GM18858 (cell line): ENCODE measurements around the gene PPP4R3A.
"Not testable (repeated sequence)": the region's sequence is repeated elsewhere in the genome, so short reads cannot be mapped to it uniquely, and the experiment has no call there.

Experiments
- ATAC-seq: cut with Tn5 transposase; IDR thresholded peaks from one replicate; pipeline ENCODE4 v1.9.1; 2021; ENCODE audit not compliant: unreplicated experiment

The PPP4R3A gene

DNA sequence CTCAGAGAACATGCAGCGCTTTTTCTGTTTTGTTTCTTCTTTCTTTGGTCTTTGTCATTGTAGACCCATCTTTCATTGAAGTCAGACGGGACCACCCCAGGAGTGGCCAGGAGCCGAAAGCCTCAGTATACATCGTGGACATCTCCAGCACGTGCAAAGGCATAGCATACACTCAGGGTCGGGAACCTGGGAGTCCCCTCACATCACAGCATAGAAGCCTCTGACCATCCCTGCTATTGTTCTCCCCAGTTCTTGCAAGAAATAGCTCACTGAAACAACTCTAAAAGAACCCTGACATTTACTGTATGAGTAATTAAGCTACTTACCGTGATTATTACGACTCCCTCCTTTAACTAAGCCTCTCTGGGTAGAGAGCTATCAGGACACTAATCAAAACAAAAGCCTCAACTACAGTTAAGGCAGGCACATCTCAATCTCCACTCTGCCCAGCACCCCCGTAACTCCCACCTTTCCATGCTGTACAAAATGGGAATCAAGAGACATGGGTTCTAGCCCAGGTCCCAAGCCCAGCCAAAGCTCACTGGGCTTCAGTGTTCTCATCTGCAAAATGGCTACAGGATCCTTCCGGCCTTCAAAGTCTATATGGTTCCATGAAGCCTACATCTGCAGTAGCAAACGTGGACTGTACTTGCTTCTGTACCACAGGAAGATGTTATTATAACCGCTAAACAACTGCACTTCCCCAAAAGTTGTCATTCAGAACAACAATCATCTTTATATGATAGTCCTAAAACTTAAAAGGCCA is 99.2 kb downstream of the PPP4R3A start:
- ATAC-seq: no peak

DNA sequence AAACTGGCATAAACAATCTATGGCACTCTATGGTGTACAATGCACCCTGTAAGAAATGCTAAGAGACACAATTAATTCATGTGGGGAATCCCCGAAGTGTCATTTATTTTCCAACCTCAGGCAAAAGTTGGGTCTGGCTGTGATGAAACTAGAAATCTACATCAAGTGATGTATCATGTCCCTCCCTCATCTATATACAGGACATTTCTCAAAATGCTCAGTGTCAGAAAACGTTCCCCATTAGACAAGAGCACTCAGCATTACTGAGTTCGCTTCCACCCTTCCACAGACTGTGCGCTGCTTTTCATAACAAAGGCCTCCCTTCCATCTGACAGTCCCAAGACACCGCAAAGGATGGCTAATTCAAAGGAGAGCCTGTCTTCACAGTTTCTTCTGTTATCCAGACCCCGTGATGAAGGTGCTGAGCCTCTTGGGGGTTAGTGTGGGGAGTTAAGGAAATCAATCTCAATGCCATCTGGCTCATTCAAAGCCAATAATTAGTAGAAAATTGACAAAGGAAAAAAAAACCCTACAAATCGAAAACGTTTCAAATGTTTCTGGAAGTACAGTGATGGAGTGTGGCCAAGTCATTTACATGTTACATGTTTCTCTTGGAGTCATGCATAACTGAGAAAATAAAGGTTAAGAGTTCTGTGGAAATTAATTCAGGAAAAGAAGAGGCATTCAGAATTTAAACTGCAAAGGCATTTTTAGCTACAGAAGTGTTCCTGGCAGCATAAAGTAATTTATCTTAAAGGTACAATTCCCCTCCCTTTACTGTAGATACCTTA is 100.0 kb downstream of the PPP4R3A start:
- ATAC-seq: no peak

DNA sequence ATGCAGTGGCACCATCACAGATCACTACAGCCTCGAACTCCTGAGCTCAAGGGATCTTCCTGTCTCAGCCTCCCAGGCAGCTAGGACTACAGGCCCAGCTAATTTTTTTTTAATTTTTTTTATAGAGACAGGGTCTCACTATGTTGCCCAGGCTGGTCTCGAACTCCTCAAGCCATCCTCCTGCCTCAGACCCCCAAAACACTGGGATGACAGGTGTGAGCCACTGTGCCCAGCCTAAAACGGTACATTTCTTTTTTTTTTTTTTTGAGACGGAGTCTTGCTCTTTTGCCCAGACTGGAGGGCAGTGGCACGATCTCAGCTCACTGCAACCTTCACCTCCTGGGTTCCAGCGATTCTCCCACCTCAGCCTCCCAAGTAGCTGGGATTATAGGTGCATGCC is 100.9 kb downstream of the PPP4R3A start:
- not testable (repeated sequence) for ATAC-seq
